Thyroid gland (tissue), 4 donors: ENCODE results near the gene FOSL1. TPM values are rescaled to one million over a fixed set of nuclear protein-coding genes. Genes with fewer than 3 reads are reported as not detected.

Experiments
- DNase-seq, 2 donors: peaks; one replicate each; pipeline ENCODE4 v3.0.0-alpha.2; 2019
- H3K27ac ChIP-seq, 3 donors: fragments of 200-600 bp; sonication (generic); 1 replicate in 2 of 3; 2 replicates in 1 of 3; pipeline ENCODE4 v1.5.1; 2016 to 2019; ENCODE audit warnings: mild to moderate bottlenecking in 1 of 3, moderate library complexity in 1 of 3
- H3K27me3 ChIP-seq: fragments of 200-600 bp; sonication (generic); one replicate; pipeline ENCODE4 v1.5.1; 2019
- H3K36me3 ChIP-seq, 2 donors: fragments of 200-600 bp; sonication (generic); one replicate each; pipeline ENCODE4 v1.5.1; 2016 to 2019
- H3K4me1 ChIP-seq, 2 donors: fragments of 200-600 bp; sonication (generic); one replicate each; pipeline ENCODE4 v1.5.1; 2017 to 2019
- H3K4me3 ChIP-seq, 3 donors: fragments of 200-600 bp; sonication (generic); replicated peaks in 1 of 3; 1 replicate in 2 of 3; 2 replicates in 1 of 3; pipeline ENCODE4 v1.5.1; 2016; ENCODE audit warnings: mild to moderate bottlenecking in 1 of 3
- H3K9me3 ChIP-seq: fragments of 200-600 bp; sonication (generic); one replicate; pipeline ENCODE4 v1.5.1; 2017
- POLR2A ChIP-seq, 2 donors: fragments of 450-650 bp; IDR thresholded peaks; one replicate each; pipeline ENCODE4 v1.6.1; 2017; ENCODE audit warnings: antibody characterized with exemption in 2 of 2, mild to moderate bottlenecking in 2 of 2, moderate library complexity in 1 of 2
- WGBS, 2 donors: methylation state at CpG; one replicate each; pipeline ENCODE4 v1.1.5; 2017; 5-methylcytosine and 5-hydroxymethylcytosine counted together
- intact Hi-C: fragments of 100-400 bp; cut with DNase I; formaldehyde crosslinking; loops from one replicate; pipeline ENCODE4 v1.15.1; 2023
- total RNA-seq, 4 donors: library from RNA; depleted of rRNA; stranded (reverse); fragments of >200 nt; gene quantifications; one replicate each; pipeline ENCODE4 v1.2.3, GENCODE V29; 2016
- TF ChIP-seq, protein P1 (sequence below), 6 experiments: fragments of 200-600 bp in 3 of 6; fragments of 450-650 bp in 3 of 6; sonication (generic) in 3 of 6; IDR thresholded peaks; one replicate each; pipeline ENCODE4 v1.5.1; 2016 to 2019; ENCODE audit warnings: antibody characterized with exemption in 6 of 6, mild to moderate bottlenecking in 2 of 6, inconsistent platforms in 1 of 6, moderate library complexity in 1 of 6

The FOSL1 gene
- total RNA-seq, 4 donors from 2014 or later = 0.33 to 1.6 (median 1.5) TPM

DNA sequence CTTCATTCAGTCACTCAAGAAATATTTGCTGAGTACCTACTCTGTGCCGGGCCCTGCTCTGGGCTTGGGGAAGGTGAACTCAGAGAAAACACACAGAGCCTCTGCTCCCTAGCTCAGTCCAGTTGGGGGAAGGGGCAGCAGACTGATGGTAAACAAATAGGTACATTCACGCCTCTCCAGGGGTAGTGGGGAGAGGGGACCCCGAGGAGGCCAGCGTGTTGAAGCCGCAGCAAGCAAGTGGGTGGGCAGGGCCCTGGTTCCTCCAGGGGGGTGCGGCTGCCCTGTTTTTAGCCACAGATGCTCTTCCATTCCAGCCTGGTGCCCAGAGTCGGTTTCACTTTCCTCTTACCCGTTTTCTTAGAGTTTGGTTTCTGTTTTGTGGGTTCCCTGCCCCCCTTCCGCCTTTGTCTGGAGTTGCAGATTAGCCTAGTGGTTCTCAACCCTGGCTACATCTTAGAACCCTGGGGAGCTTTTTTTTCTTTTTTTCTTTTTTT, 27.8 kb upstream of the FOSL1 start:
- intact Hi-C loops = no loop called here
- H3K27ac ChIP-seq = peak overlapping the region in 1 of 3 donors; percentile 2
- no peak for TF ChIP-seq POLR2A (IDR thresholded peaks at IDR 0.05)
- TF ChIP-seq, protein P1, sequence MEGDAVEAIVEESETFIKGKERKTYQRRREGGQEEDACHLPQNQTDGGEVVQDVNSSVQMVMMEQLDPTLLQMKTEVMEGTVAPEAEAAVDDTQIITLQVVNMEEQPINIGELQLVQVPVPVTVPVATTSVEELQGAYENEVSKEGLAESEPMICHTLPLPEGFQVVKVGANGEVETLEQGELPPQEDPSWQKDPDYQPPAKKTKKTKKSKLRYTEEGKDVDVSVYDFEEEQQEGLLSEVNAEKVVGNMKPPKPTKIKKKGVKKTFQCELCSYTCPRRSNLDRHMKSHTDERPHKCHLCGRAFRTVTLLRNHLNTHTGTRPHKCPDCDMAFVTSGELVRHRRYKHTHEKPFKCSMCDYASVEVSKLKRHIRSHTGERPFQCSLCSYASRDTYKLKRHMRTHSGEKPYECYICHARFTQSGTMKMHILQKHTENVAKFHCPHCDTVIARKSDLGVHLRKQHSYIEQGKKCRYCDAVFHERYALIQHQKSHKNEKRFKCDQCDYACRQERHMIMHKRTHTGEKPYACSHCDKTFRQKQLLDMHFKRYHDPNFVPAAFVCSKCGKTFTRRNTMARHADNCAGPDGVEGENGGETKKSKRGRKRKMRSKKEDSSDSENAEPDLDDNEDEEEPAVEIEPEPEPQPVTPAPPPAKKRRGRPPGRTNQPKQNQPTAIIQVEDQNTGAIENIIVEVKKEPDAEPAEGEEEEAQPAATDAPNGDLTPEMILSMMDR (IDR thresholded peaks at IDR 0.05) = no peak
- no peaks in the 10 kb centered on the region for H3K9me3 ChIP-seq
- H3K27me3 ChIP-seq = no peaks in the 10 kb centered on the region
- H3K36me3 ChIP-seq = peaks cover 3 to 7% of the 10 kb centered on the region in 2 donors
- peaks cover 19 to 20% of the 10 kb centered on the region in 2 donors for H3K4me1 ChIP-seq
- peak in 1 of 2 donors; percentile 41 for DNase-seq
- H3K4me3 ChIP-seq = no peak overlapping the region
- 59 to 67% methylated on average over 9 of the region's 9 CpGs for WGBS, 2 donors

DNA sequence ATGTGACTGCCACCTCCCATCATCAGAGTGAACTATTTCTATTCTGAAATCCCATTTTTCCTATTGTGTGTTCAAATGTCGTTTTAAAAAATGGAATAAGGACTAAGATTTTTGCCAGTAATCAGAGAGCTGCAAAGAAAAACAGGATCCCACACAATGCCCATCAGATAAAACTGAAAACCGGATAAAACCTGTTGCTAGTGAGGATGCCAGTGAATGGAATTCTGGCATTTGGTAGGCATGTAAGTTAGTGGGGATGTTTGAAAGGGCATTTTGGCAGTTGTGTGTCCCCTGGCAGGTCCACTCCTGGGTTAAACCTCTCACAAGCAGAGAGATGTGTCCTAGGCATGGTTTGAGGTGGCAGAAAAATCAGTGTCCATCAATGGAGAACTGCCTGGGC, 25.2 kb upstream of the FOSL1 start:
- H3K27me3 ChIP-seq = no peaks in the 10 kb centered on the region
- intact Hi-C loops = no loop called here
- peaks cover 27 to 30% of the 10 kb centered on the region in 2 donors for H3K4me1 ChIP-seq
- TF ChIP-seq, protein P1 (IDR thresholded peaks at IDR 0.05) = no peak
- no peak for TF ChIP-seq POLR2A (IDR thresholded peaks at IDR 0.05)
- WGBS, 2 donors = 34 to 35% methylated on average over 2 of the region's 2 CpGs
- H3K36me3 ChIP-seq = peaks cover 3 to 19% of the 10 kb centered on the region in 2 donors
- DNase-seq = no peak
- H3K27ac ChIP-seq = peak overlapping the region; percentile 36 to 78 (median 58)
- H3K4me3 ChIP-seq = no peak overlapping the region
- H3K9me3 ChIP-seq = no peaks in the 10 kb centered on the region

DNA sequence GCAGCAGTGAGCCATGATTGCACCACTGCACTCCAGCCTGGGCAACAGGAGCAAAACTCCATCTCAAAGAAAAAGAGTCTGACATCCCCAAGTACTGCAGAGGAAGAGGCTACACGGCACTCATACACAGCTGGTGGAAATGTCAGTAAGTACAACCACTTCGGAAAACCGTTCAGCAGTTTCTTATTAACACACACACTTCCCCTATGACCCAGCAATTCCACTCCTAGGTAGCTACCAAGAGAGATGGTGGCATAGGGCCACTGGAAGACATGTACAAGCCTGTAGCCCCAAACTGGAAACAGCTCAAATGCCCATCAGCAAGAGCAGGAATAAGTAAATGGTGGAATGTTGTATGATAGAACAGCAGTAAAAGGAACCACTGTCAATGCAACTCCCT, 22.4 kb upstream of the FOSL1 start:
- 81 to 87% methylated on average over 3 of the region's 3 CpGs for WGBS, 2 donors
- TF ChIP-seq POLR2A (IDR thresholded peaks at IDR 0.05) = no peak
- TF ChIP-seq, protein P1 (IDR thresholded peaks at IDR 0.05) = no peak
- DNase-seq = no peak
- Histone ChIP-seq H3K9me3 (no peaks in the 10 kb centered on the region), H3K4me1 (peaks cover 39 to 41% of the 10 kb centered on the region in 2 donors), H3K27me3 (no peaks in the 10 kb centered on the region), H3K4me3 (no peak overlapping the region), H3K36me3 (peaks cover 3 to 19% of the 10 kb centered on the region in 2 donors), H3K27ac (peak overlapping the region in 1 of 3 donors; percentile 8)
- intact Hi-C loops = no loop called here

DNA sequence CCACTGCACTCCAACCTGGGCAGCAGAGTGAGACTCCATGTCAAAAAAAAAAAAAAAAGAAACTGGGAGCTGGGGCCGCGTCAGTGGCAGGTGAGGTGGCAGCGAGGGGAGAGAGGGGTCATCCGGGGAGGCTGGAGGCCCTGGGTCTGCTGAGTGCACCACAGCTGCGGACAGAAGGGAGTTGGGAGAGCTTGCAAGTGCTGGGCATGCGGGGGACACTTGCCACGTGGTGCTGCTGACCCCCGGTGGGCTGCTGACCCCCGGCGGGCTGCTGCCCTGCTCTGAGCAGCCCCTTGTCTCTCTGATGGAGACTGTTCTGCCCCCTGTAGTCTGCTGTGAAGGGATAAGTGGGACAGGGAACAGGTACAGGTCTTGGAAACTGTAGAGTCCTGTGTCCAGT, 21.7 kb upstream of the FOSL1 start:
- H3K9me3 ChIP-seq = no peaks in the 10 kb centered on the region

DNA sequence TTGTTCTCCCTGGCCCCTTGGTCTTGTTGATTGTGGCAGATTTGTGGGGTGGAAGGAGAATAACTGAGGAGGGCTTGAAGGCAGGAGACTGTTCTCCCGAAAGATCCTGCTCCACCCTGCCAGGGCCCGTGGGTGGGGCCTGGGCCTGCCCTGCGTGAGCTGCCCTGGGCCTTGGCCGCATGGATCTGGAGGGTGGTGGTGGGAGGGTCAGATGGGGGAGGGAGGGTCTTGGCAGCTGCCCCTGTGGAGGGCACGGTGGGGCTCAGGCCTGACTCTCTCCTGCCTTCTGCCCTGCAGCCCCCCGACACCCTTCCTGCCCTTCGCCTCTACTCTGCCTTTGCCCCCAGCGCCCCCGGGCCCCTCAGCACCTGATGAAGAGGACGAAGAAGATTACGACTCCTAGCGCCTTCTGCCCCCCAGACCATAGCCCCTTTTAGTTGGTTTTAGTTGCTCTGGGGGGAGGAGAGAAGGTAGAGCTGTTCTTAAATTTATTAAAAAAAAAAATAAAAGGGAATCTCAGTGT, 20.9 kb upstream of the FOSL1 start:
- TF ChIP-seq POLR2A (IDR thresholded peaks at IDR 0.05) = no peak
- TF ChIP-seq, protein P1 (IDR thresholded peaks at IDR 0.05) = no peak
- WGBS, 2 donors = 72 to 75% methylated on average over 8 to 12 of the region's 12 CpGs
- Histone ChIP-seq H3K27ac (no peak overlapping the region), H3K4me1 (peaks cover 39 to 52% of the 10 kb centered on the region in 2 donors), H3K27me3 (no peaks in the 10 kb centered on the region), H3K9me3 (no peaks in the 10 kb centered on the region), H3K4me3 (peak overlapping the region in 1 of 3 donors; percentile 99), H3K36me3 (peaks cover 3 to 19% of the 10 kb centered on the region in 2 donors)
- DNase-seq = no peak
- intact Hi-C loops = no loop called here

More for the DNA sequence above, 21.7 kb upstream of the FOSL1 start:
- TF ChIP-seq, protein P1 (IDR thresholded peaks at IDR 0.05) = no peak
- no peak for TF ChIP-seq POLR2A (IDR thresholded peaks at IDR 0.05)
- no peak for DNase-seq
- Histone ChIP-seq H3K4me3 (no peak overlapping the region), H3K36me3 (peaks cover 3 to 19% of the 10 kb centered on the region in 2 donors), H3K27ac (peak overlapping the region in 1 of 3 donors; percentile 8), H3K27me3 (no peaks in the 10 kb centered on the region), H3K4me1 (peaks cover 43 to 48% of the 10 kb centered on the region in 2 donors)
- WGBS, 2 donors = 95 to 96% methylated on average over 8 to 10 of the region's 10 CpGs
- intact Hi-C loops = no loop called here
